OCI-LY1 (cell line): Measurements from ENCODE around the gene RIPOR2.

Experiments used
- H2AFZ ChIP-seq: fragments of 200-600 bp; sonication (generic), shearing (Covaris generic); 2 replicates; pipeline ENCODE4 v1.6.0; 2014; ENCODE audit warnings: antibody characterized with exemption, mild to moderate bottlenecking, low read length
- H3F3A ChIP-seq: fragments of 200-600 bp; sonication (generic), shearing (Covaris generic); 2 replicates; pipeline ENCODE4 v1.6.0; 2014; ENCODE audit warnings: mild to moderate bottlenecking, antibody characterized with exemption, low read length, moderate library complexity; ENCODE audit not compliant: insufficient read depth
- H3K27ac ChIP-seq: fragments of 200-600 bp; sonication (generic); 2 replicates; pipeline ENCODE4 v1.5.1; 2014; ENCODE audit warnings: low read length, mixed run types, mild to moderate bottlenecking, low read depth; ENCODE audit not compliant: poor library complexity, severe bottlenecking
- H3K27me3 ChIP-seq: fragments of 200-600 bp; sonication (generic); 2 replicates; pipeline ENCODE4 v1.6.0; 2014; ENCODE audit warnings: antibody characterized with exemption, mild to moderate bottlenecking, low read length, moderate library complexity; ENCODE audit not compliant: insufficient read depth
- H3K36me3 ChIP-seq: fragments of 200-600 bp; sonication (generic); 2 replicates; pipeline ENCODE4 v1.6.1; 2014; ENCODE audit warnings: mild to moderate bottlenecking, antibody characterized with exemption, low read length, moderate library complexity, mixed read lengths; ENCODE audit not compliant: insufficient read depth
- H3K4me1 ChIP-seq: fragments of 200-600 bp; sonication (generic); 2 replicates; pipeline ENCODE4 v1.5.1; 2014; ENCODE audit warnings: mild to moderate bottlenecking, low read length, moderate library complexity; ENCODE audit not compliant: insufficient read depth, severe bottlenecking
- H3K4me2 ChIP-seq: fragments of 200-600 bp; sonication (generic), shearing (Covaris generic); 2 replicates; pipeline ENCODE4 v1.6.1; 2014; ENCODE audit warnings: low read length
- H3K4me3 ChIP-seq: fragments of 200-600 bp; sonication (generic); 2 replicates; pipeline ENCODE4 v1.5.1; 2014; ENCODE audit warnings: low read length, low read depth, mild to moderate bottlenecking, mixed read lengths; ENCODE audit not compliant: poor library complexity, severe bottlenecking
- H3K79me2 ChIP-seq: fragments of 200-600 bp; shearing (Covaris generic); 2 replicates; pipeline ENCODE4 v1.6.1; 2016; ENCODE audit warnings: mixed run types, low read length, mixed read lengths; ENCODE audit not compliant: insufficient read depth
- H3K9ac ChIP-seq: fragments of 200-600 bp; sonication (generic), shearing (Covaris generic); 2 replicates; pipeline ENCODE4 v1.6.1; 2014; ENCODE audit warnings: mild to moderate bottlenecking, low read length, mixed read lengths
- H3K9me2 ChIP-seq: fragments of 200-600 bp; sonication (generic), shearing (Covaris generic); 2 replicates; pipeline ENCODE4 v1.6.1; 2014; ENCODE audit warnings: low read depth, mild to moderate bottlenecking, low read length, mixed read lengths
- H3K9me3 ChIP-seq: fragments of 200-600 bp; shearing (Covaris generic); 2 replicates; pipeline ENCODE4 v1.6.1; 2014; ENCODE audit warnings: low read length, mixed read lengths
- H4K20me1 ChIP-seq: fragments of 200-600 bp; sonication (generic), shearing (Covaris generic); 2 replicates; pipeline ENCODE4 v1.6.0; 2016; ENCODE audit warnings: mild to moderate bottlenecking, low read length; ENCODE audit not compliant: insufficient read depth
- CTCF ChIP-seq: fragments of 200-600 bp; sonication (generic), shearing (Covaris generic); IDR thresholded peaks from 2 replicates; pipeline ENCODE4 v1.5.1; 2017; ENCODE audit warnings: mild to moderate bottlenecking, antibody characterized with exemption, low read length, moderate library complexity, mixed read lengths
- EZH2 ChIP-seq: fragments of 200-600 bp; sonication (generic), shearing (Covaris generic); IDR thresholded peaks from 2 replicates; pipeline ENCODE4 v1.8.0; 2017; ENCODE audit warnings: borderline replicate concordance, mixed run types, mild to moderate bottlenecking, antibody characterized with exemption, low read length, moderate library complexity, mixed read lengths

The RIPOR2 gene

GRCh38 chr6:24923885-24924401, 11.8 kb downstream of the RIPOR2 start:
- Histone ChIP-seq H3K9me2 (no peaks in the 10 kb centered on the region), H3K9me3 (no peaks in the 10 kb centered on the region), H3K27ac (no peak overlapping the region), H3K4me3 (no peak overlapping the region), H2AFZ (no peak overlapping the region), H3K36me3 (no peaks in the 10 kb centered on the region), H3K4me2 (no peak overlapping the region), H4K20me1 (no peaks in the 10 kb centered on the region), H3K9ac (no peak overlapping the region), H3K79me2 (peaks cover 10% of the 10 kb centered on the region; the same call in 1 of the 2 replicates), H3F3A (no peaks in the 10 kb centered on the region), H3K4me1 (peaks cover 59% of the 10 kb centered on the region), H3K27me3 (no peaks in the 10 kb centered on the region)
- TF ChIP-seq CTCF: no peak
- no peak for TF ChIP-seq EZH2

GRCh38 chr6:24922814-24923213, 12.9 kb downstream of the RIPOR2 start:
- peaks cover 7% of the 10 kb centered on the region; the same call in 1 of the 2 replicates for H3K79me2 ChIP-seq
- no peaks in the 10 kb centered on the region for H3K27me3 ChIP-seq
- TF ChIP-seq CTCF (no peak), EZH2 (no peak)
- H3K36me3 ChIP-seq: no peaks in the 10 kb centered on the region
- no peak overlapping the region for H3K4me2 ChIP-seq
- peaks cover 54% of the 10 kb centered on the region for H3K4me1 ChIP-seq
- H4K20me1 ChIP-seq: no peaks in the 10 kb centered on the region
- H3F3A ChIP-seq: no peaks in the 10 kb centered on the region
- no peak overlapping the region for H3K4me3 ChIP-seq
- H2AFZ ChIP-seq: no peak overlapping the region
- no peaks in the 10 kb centered on the region for H3K9me3 ChIP-seq
- H3K9me2 ChIP-seq: no peaks in the 10 kb centered on the region
- H3K9ac ChIP-seq: no peak overlapping the region
- no peak overlapping the region for H3K27ac ChIP-seq

- H3K9me2 ChIP-seq: no peaks in the 10 kb centered on the region
- no peak overlapping the region for H3K27ac ChIP-seq
- no peak overlapping the region for H3K4me3 ChIP-seq
- no peaks in the 10 kb centered on the region for H3K9me3 ChIP-seq
- H3K4me2 ChIP-seq: no peak overlapping the region
- no peaks in the 10 kb centered on the region for H3F3A ChIP-seq
- H2AFZ ChIP-seq: no peak overlapping the region
- peaks cover 50% of the 10 kb centered on the region for H3K4me1 ChIP-seq
- H4K20me1 ChIP-seq: no peaks in the 10 kb centered on the region
- TF ChIP-seq EZH2 (no peak), CTCF (no peak)
- no peaks in the 10 kb centered on the region for H3K36me3 ChIP-seq
- no peaks in the 10 kb centered on the region for H3K27me3 ChIP-seq
- 0 out of 2 replicates have a peak, but pooled peaks cover under 1% of the 10 kb centered on the region for H3K79me2 ChIP-seq
- H3K9ac ChIP-seq: no peak overlapping the region
These were observed 13.6 kb downstream of the RIPOR2 start for GRCh38 chr6:24922170-24922569.
